Mesangial cell (primary cell): Measurements from ENCODE around the gene TRIM73. TPM values are rescaled to one million over a fixed set of nuclear protein-coding genes. Genes with fewer than 3 reads are reported as not detected.

Source experiments
- total RNA-seq: library from RNA; depleted of rRNA; stranded (reverse); fragments of >200 nt; gene quantifications from 2 replicates; pipeline ENCODE4 v1.2.3, GENCODE V29; 2015

TRIM73 gene
- 0.89 TPM in 1 of 2 replicates, not detected in the other for total RNA-seq

DNA sequence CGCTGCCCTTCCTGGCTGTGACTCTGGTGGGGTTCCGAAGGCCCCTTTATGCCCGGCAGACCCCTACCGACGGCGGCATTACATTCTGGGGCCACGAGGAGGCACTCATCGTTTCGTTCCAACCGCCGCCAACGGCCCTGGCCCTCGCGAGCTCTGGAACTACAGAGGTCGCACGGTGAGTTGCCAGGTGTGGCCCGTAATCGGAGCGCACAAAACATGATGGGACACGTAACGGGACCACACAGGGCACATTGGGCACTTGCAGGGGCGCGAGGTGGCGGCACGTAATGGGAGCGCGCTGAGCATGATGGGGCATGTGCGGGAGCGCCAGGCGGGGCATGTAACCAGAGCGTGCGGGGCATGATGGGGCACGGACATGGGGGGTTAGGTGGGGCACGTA, at the start of gene TRIM73:
TRIM73 (plus strand) TSS at position 301 of the 400 bp plus-strand sequence. CDS start 3,305 bp downstream, outside the sequence.

Other genes starting within 250 kb of the TRIM73 start
- 12.7 and 18.8 TPM in 2 replicates for gene POM121C, start 90.7 kb downstream of the TRIM73 start, total RNA-seq
- gene SPDYE5, start 96.7 kb downstream of the TRIM73 start, total RNA-seq: not detected in 2 replicates